ENCODE results near the gene NME8. TPM values are rescaled to one million over a fixed set of nuclear protein-coding genes. Genes with fewer than 3 reads are reported as not detected.

The NME8 gene
- total RNA-seq, 1 experiment from 2014 or later, result not detected

DNA sequence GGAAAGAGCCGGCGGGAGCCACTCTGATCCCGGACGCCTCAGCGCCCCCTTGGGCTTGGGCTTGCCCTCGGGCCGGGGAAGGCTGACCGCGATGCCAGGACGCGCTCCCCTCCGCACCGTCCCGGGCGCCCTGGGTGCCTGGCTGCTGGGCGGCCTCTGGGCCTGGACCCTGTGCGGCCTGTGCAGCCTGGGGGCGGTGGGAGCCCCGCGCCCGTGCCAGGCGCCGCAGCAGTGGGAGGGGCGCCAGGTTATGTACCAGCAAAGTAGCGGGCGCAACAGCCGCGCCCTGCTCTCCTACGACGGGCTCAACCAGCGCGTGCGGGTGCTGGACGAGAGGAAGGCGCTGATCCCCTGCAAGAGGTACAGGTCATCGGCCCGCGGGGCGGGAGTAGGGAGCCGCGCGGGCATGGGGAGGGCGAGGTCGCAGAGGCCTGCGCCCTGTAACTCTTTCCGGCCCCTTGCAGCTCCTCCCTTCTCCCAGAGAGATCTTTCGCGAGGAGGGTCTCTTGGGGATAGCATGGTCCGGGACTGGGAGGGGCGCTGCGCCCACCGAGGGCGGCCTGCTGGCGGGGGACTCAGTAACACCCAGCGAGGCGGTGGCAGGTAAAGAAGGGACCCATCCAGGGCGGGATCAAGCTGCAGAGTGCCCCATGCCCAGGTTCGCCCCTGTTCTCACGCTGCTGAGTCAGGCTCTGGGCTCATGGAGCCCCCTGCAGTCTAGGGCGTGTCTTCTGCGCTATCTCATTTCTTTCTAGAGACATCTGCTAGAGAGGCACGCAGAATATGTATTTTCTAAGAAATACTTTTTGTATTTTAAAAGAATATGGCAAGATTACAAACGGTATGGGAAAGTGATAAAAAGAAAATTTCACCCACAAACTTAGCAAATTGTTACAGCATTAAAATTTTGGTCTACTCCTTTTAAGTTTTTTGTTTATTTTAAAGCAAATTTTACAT lies 72.7 kb downstream of the NME8 start:
- Histone ChIP-seq H3K36me3 (no peaks in the 10 kb centered on the region; the same call in 1 of the 2 replicates), H3K27me3 (peaks cover 5% of the 10 kb centered on the region; the same call in 1 of the 2 replicates), H3K9me3 (peaks cover 10% of the 10 kb centered on the region), H3K4me3 (peak overlapping the region; percentile 52)
- peak; percentile 61 for DNase-seq

DNA sequence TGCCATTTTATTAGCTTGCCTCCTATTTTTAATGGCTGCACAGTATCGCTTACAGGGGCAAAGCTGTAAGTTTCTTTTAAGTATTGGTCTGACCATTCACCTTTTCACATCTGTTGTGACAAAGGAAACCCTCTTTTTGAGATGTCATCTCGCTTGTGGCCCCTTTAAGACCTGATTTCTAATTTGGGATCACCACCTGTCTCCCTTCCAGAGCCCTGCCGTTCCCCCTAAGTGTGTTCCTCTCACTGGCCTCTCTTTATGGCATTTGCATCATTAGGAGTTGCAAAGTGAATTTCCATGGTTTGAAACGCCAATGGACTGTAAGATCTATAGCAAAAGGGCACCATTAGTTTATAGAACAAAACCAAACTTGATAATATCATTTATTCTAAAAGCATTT lies 73.5 kb downstream of the NME8 start:
- DNase-seq, result no peak
- H3K36me3 ChIP-seq, result no peaks in the 10 kb centered on the region; the same call in 1 of the 2 replicates
- peak overlapping the region; percentile 52 for H3K4me3 ChIP-seq
- 0 out of 2 replicates have a peak, but pooled peaks cover 3% of the 10 kb centered on the region for H3K27me3 ChIP-seq
- peaks cover 10% of the 10 kb centered on the region for H3K9me3 ChIP-seq

DNA sequence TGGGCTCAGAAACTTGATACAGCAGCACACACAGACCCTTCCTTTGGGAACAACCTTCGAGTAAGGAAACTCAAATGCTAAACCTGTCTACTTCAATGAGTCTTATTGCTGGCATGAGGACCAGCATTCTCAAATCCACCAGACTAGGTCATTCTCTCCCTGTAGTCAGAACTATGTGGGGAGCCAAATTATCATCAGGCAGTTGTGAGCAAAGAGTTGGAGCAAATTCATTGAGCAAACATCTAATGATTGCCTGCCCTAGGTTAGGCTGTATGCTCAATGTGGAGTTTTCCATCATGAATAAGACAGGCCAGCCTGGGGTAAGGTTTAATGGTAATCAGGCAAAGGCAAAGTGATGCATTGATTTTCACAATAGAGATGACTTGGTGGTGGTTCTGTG lies 75.6 kb downstream of the NME8 start:
- no peak overlapping the region for H3K4me3 ChIP-seq
- no peaks in the 10 kb centered on the region; the same call in 1 of the 2 replicates for H3K36me3 ChIP-seq
- DNase-seq, result no peak
- H3K9me3 ChIP-seq, result peaks cover 10% of the 10 kb centered on the region
- no peaks in the 10 kb centered on the region for H3K27me3 ChIP-seq

DNA sequence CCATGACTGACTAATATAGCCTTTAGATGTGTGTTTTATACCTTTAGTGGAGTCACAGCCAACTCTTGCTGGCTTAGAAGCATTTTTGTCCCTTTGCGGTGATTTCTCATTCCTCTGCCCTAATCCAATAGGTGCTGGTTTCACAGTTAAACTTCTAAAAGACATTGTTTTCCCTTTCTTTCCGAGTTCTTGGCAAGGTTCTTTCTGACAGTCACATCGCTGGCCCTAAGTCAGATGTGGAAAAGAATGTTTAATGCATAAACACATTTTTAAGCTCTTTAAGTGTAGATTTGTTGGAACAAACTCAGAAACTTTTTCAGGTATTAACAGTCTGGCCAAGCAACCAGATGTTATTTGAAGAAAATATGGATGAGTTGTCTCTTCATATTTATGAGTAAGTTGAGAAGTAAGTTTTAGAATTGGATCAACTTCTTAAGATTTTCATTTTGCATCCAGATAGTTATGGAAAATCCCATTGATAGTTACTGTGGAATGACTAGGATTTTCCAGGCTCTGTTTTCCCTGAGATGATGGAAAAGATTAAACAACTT lies 76.2 kb downstream of the NME8 start:
- Histone ChIP-seq H3K36me3 (no peaks in the 10 kb centered on the region; the same call in 1 of the 2 replicates), H3K4me3 (no peak overlapping the region), H3K9me3 (peaks cover 10% of the 10 kb centered on the region), H3K27me3 (no peaks in the 10 kb centered on the region)
- peak; percentile 9 for DNase-seq

DNA sequence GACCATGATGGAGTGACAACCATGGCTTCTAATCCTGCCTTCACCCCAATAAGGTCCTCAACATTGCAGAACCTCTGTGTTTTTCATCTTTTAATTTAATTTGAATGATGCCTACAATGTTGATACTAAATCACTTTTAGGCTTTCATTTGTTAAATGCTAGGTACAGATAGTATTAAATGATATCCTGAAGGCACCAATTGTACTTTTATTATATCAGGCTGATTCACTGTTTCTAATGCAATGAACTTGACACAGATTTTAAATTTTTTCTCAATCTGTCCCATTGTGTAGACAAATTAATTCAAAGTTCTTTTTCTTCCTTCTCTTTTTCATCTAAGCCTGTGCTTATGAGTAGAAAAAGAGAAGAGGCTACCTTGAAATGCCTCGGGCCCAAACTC lies 77.2 kb downstream of the NME8 start:
- Histone ChIP-seq H3K4me3 (no peak overlapping the region), H3K9me3 (peaks cover 10% of the 10 kb centered on the region), H3K36me3 (no peaks in the 10 kb centered on the region; the same call in 1 of the 2 replicates), H3K27me3 (no peaks in the 10 kb centered on the region)
- DNase-seq, result no peak

DNA sequence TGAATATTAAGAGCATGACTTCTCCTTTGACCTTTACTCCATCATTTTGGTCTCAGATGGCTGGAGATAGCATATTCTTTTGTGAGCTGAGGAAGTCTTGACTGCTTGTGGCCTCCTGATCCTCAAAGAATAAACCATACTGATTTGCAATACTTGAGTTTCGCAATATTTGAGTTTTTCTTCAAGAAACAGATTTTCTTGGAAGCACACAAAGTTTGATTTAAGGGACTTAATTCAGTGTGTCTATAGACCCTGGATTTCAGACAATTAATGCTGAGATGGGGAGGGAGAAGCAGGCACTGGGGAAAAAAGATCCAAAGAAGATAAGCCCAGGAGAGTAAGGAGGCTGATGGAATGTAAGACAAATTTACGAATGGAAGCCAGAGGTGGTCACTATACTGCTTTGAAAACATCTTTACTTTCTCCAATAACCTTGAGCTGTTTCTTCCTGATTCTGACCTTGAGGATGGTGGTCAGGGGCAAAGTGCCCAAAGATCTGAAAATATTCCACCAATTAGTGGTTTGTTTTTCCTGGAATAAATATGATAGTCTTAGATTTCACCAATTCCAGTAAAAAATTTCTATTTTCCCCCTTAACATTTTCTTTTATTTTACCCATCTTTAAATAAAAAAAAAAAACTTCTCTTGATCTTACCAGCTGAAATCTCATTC lies 79.5 kb downstream of the NME8 start:
- H3K27me3 ChIP-seq, result no peaks in the 10 kb centered on the region
- DNase-seq, result no peak

DNA sequence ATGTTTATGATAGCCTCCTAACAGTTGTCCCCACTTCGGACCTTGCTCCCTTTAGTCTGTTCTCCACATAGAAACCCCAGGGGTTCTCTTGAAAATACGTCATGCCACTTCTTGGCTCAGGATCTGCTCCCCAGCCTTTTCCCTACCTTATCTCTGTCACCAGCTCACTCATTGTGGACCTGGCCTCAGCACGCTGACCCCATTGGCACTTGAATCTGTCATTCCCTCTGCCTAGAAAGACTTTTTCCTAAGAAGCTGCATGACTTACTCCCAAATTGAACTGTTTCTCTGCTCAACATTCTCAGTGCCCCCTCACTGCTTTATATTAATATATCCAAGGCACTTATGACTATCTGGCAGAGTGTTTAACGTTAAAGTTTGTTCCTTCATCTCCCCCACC lies 80.5 kb downstream of the NME8 start:
- H3K27me3 ChIP-seq, result no peaks in the 10 kb centered on the region
- H3K4me3 ChIP-seq, result no peak overlapping the region
- peaks cover 10% of the 10 kb centered on the region for H3K9me3 ChIP-seq
- H3K36me3 ChIP-seq, result no peaks in the 10 kb centered on the region; the same call in 1 of the 2 replicates
- DNase-seq, result no peak

More for the DNA sequence above, 79.5 kb downstream of the NME8 start:
- no peaks in the 10 kb centered on the region; the same call in 1 of the 2 replicates for H3K36me3 ChIP-seq
- peaks cover 10% of the 10 kb centered on the region for H3K9me3 ChIP-seq
- no peak overlapping the region for H3K4me3 ChIP-seq

DNA sequence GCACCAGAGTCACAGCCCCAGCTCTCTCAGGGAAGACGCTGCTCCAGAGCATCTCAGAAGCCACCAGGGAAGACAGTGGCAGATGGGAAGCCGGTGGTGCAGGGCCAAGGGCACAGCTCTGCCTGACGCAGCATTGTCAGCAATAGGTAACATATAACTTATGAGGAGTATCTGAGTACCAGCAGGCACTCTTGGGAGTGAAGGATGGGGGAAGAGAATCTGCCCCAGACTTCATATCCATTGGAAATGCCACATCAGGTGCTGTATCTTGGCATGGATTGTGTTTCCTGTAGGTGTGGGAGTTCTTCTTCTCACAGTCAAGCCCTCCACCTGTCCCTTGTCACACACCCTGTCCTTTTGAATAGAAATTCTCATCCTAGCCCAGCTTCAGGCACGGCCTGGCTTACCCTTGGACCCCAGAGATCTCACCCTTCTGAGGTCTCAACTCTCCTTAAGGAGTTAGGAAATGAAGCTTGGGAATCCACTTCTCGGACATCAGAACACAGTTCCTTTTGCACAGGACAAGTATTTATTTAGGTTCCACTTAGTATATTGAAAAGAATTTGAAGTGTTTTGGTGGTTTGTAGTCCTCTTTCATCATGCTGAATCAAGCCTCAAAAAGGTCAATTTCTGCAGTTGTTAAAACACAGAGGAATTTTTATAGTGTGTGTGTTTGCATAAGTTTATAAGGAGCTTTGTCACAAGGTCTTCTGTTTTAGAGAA lies 82.0 kb downstream of the NME8 start:
- peaks cover 11% of the 10 kb centered on the region for H3K9me3 ChIP-seq
- no peak for DNase-seq
- no peaks in the 10 kb centered on the region; the same call in 1 of the 2 replicates for H3K36me3 ChIP-seq
- H3K4me3 ChIP-seq, result no peak overlapping the region
- no peaks in the 10 kb centered on the region for H3K27me3 ChIP-seq

DNA sequence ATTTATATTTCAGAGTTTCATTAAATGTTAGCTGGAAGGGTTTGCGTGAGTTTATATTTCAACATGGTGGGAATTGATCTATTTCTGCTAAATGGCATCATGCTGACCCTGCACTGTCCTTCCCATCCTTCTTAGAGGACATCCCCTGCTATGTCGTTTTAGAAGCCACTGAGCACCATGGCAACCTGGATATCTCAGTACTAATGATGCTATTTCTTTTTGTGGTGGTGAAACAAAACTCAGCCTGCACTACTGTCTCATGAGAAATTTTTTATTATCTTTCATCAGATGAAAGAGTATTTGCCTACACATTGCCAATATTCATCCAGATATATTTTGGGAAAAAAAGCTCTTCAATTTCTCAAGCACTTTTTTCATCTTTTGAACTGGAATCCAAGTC lies 84.1 kb downstream of the NME8 start:
- H3K36me3 ChIP-seq, result no peaks in the 10 kb centered on the region
- H3K9me3 ChIP-seq, result peaks cover 10% of the 10 kb centered on the region
- H3K27me3 ChIP-seq, result no peaks in the 10 kb centered on the region
- DNase-seq, result no peak
- H3K4me3 ChIP-seq, result no peak overlapping the region

DNA sequence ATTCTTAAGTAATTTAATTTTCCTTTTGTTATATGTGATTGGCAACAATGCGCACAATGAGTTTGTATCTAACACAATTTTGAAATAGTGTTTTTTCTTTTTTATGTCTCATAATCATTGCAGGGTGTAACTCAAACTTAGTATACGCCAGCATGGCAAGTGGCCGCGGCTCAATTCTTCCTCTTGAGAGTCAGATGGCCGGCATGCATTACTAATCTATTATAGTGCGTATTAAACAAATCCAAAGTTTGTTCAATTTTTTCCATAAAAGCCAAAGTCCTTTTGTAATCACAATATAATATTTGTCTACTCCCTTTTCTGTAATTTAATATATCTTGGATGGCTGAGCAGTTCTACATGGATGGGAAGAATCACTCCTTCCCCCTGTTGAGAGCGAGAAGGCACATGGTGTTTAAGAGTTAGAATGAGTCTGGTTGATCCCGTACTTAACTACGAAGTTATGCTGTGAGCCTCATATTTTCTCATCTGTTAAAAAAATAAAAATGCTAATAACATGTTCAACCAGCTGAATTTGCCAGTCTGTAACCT lies 84.7 kb downstream of the NME8 start:
- Histone ChIP-seq H3K9me3 (peaks cover 10% of the 10 kb centered on the region), H3K27me3 (no peaks in the 10 kb centered on the region), H3K4me3 (no peak overlapping the region), H3K36me3 (no peaks in the 10 kb centered on the region)
- no peak for DNase-seq

DNA sequence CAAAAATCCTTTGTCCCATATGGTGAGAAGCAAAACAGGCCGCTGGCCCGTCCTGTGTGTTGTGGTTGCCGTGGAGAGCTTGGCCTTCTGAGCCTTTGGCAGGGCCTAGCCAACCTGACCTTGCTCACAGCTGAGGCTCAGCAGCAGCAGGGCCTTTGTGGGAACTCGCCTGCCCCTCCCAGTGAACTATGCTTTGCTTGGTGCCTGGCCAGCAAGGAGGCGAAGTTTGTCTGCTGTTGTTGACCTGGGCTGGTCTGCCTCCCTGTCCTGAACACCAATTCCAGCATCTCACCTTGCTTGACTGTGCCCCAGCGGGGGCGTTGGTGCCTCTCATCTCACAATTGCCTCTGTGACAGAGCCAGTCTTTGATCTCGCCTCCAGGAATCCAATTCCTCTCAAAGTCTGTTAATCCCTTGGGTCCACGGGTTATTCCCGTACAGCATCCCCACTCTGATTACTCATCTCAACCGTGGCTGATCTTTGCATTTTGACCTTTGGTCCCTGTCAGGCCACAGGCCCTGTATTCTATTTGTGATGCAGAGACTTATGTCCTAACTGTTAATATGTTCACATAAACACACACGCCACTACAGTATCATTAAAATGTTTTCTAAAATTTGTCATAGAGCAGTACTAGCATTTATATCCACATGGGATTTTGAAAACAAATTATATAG lies 94.7 kb downstream of the NME8 start:
- no peak overlapping the region for H3K4me3 ChIP-seq
- DNase-seq, result peak; percentile 65
- no peaks in the 10 kb centered on the region for H3K9me3 ChIP-seq
- H3K36me3 ChIP-seq, result no peaks in the 10 kb centered on the region
- no peaks in the 10 kb centered on the region for H3K27me3 ChIP-seq

DNA sequence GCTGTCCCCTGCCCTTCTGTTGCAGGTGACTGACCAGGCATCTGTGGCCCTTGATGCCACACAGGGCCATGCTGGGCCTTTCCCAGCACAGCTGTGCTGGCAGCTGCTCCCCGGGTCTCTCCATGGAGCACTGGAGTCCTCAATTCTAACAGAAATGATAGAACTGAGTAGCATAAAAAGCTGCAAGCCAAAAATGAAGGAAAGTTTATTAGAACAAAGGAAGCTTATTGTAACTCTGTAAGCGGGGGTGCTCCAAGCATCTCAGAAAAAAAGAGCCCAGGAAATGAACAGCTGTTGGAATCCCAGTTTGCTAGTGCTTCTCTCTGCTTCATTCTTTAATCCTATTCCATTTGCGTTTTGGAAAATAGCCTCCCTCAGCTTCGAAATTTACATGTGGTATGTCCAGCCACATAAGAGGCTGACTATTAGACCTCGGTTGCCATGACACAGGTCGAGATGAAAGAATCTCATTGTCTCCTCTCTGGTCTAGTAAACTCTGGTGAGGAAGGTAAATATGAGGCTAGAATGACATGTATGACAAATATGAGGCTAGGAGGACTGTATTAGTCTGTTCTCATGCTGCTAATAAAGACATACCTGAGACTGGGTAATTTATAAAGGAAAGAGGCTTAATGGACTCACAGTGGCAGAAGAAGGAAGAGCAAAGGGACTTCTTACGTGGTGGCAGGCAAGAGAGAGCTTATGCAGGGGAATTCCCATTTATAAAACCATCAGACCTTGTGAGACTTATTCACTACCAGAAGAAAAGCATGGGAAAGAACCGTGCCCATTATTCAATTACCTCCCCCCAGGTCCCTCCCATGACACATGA lies 95.7 kb downstream of the NME8 start:
- H3K4me3 ChIP-seq, result no peak overlapping the region
- no peaks in the 10 kb centered on the region for H3K27me3 ChIP-seq
- DNase-seq, result no peak
- H3K9me3 ChIP-seq, result no peaks in the 10 kb centered on the region
- no peaks in the 10 kb centered on the region for H3K36me3 ChIP-seq

DNA sequence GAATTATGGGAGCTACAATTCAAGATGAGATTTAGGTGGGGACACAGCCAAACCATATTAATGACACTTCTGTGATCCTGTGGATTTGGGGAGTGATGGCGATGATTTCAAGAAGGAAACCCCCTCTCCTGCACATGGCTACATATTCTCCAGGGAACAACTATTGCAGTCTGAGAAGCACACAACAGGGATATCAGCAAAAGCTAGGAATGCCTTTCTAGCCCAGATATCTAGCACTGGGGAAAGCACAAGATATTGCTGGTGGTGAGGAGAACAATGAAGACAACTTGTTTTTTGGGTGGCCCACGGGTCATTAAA lies 96.3 kb downstream of the NME8 start:
- no peaks in the 10 kb centered on the region for H3K9me3 ChIP-seq

DNA sequence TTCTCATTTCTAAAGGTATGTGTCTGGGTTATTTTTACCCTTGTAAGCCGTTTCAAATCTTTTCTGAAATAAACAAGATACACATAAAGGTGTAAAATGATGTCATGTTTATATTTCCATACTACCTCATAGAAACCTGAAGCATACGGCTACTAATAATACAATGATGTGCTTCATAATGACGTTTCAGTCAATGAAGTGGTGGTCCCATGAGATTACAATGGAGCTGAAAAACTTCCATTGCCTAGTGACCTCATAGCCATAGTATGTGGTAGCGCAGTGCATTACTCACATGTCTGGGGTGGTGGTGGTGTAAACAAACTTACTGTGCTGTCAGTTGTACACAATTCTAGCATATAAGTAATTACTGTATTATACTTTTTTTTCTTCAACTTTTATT lies 96.9 kb downstream of the NME8 start:
- no peaks in the 10 kb centered on the region for H3K9me3 ChIP-seq
- H3K4me3 ChIP-seq, result no peak overlapping the region
- no peaks in the 10 kb centered on the region for H3K27me3 ChIP-seq
- DNase-seq, result peak; percentile 7
- H3K36me3 ChIP-seq, result no peaks in the 10 kb centered on the region

More for the DNA sequence above, 96.3 kb downstream of the NME8 start:
- no peak for DNase-seq
- no peaks in the 10 kb centered on the region for H3K27me3 ChIP-seq
- no peaks in the 10 kb centered on the region for H3K36me3 ChIP-seq
- no peak overlapping the region for H3K4me3 ChIP-seq

Measured in MG63 (cell line).